ENCODE measurements around the gene C6orf62.
"Not testable (repeated sequence)": the region's sequence is repeated elsewhere in the genome, so short reads cannot be mapped to it uniquely, and the experiment has no call there.

The C6orf62 gene

DNA sequence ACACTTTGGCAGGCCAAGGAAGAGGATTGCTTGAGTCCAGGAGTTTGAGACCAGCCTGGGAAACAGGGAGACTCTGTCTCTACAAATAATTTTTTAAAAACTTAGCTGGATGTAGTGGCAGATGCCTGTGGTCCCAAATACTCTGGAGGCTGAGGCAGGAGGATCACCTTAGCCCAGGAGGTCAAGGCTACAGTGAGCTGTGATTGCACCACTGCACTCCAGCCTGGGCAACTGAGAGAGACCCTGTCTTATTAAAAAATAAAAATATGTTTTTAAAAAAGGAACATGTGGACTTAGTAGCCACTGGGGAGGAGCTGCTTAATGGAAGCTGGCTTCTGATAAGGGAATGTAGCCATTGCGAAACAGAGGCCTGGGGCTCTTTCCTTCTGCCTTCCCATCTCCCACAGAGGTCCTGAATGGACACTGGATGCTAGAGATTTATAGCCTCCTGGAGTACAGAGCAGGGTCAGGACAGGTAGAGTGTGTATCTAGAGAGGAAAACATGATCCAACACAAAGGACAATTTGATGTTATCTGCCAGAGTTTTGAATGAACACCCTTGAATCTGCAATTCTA lies 34.1 kb upstream of the C6orf62 start:
- FAIRE-seq (no peak), DNase-seq (ENCODE audit: insufficient read length, low spot score) (no peak)
- TF ChIP-seq, protein P1, sequence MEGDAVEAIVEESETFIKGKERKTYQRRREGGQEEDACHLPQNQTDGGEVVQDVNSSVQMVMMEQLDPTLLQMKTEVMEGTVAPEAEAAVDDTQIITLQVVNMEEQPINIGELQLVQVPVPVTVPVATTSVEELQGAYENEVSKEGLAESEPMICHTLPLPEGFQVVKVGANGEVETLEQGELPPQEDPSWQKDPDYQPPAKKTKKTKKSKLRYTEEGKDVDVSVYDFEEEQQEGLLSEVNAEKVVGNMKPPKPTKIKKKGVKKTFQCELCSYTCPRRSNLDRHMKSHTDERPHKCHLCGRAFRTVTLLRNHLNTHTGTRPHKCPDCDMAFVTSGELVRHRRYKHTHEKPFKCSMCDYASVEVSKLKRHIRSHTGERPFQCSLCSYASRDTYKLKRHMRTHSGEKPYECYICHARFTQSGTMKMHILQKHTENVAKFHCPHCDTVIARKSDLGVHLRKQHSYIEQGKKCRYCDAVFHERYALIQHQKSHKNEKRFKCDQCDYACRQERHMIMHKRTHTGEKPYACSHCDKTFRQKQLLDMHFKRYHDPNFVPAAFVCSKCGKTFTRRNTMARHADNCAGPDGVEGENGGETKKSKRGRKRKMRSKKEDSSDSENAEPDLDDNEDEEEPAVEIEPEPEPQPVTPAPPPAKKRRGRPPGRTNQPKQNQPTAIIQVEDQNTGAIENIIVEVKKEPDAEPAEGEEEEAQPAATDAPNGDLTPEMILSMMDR (IDR thresholded peaks at IDR 0.05; ENCODE audit: insufficient read depth, missing control alignments) = no peak

DNA sequence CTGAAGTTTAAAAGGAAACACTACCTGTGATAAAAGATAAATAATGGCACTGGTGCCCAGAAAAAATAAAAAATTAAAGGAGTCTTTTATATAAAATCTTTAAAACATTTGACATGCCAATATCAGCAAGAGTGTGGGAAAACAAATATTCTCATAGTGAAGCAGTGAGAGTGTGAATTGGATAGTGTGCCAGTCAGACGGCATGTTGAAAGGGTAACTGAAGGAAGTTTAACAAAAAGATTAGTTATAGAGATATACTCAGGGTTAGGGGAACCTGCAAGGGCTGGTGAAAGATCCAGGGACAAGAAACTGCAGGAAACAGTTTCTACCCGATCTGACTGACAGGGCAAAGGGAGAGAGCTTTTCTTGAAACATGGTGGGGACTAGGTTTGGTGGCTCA lies 33.5 kb upstream of the C6orf62 start:
- DNase-seq (ENCODE audit: insufficient read length, low spot score) (no peak), FAIRE-seq (no peak)
- TF ChIP-seq, protein P1 (IDR thresholded peaks at IDR 0.05; ENCODE audit: insufficient read depth, missing control alignments) = no peak

DNA sequence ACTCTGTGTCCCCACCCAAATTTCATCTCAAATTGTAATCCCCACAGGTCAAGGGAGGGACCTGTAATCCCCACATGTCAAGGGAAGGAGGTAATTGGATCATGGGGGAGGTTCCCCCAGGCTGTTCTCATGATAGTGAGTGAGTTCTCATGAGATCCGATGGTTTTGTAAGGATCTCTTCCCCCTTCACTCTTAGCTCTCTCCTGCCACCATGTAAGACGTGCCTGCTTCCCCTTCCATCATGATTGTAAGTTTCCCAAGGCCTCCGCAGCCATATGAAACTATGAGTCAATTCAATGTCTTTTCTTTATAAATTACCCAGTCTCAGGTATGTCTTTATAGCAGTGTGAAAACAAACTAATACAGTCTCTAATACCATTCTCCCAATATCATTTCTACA lies 31.9 kb upstream of the C6orf62 start:
- DNase-seq (ENCODE audit: insufficient read length, low spot score); FAIRE-seq: not testable (repeated sequence)

DNA sequence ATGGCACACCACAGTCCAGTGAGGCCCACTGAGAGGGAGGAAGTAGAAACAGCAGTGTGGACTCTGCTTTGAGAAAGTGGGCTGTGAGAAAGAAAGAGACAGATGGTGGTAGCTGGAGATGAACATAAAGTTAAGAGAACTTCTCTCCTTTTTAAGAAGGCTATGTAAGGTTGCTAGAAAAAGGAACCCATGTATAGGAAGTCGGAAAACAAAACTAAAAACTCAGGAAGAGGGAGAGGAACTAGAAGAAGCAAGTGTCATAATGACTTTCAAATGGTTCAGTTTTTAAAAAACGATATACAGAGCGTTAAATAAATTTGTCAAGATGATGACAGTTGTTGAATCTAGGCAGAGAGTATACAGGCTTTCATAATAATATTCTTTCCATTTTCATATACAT lies 30.3 kb upstream of the C6orf62 start:
- no peak for FAIRE-seq
- TF ChIP-seq, protein P1 (IDR thresholded peaks at IDR 0.05; ENCODE audit: insufficient read depth, missing control alignments) = no peak
- DNase-seq (ENCODE audit: insufficient read length, low spot score) = no peak

DNA sequence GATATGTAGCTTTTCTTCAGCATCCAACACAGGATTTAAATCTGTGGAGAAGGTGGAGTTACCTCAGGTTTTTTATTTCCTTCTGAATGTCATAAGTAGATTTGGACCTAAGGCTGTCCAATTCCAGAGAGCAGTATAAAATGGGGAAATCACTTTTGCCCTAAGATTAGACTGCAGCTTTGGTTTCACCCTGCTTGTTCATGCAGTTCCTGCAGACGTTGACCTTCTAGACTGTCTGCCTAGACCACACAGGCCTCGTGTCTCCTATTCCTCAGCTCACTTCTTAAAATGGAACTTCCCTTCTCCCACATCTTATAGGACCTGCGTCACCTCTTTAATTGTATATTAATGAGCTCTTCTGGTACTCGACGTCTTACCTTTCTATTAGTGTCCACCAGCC lies 26.0 kb upstream of the C6orf62 start:
- FAIRE-seq (no peak), DNase-seq (ENCODE audit: insufficient read length, low spot score) (no peak)
- TF ChIP-seq, protein P1 (IDR thresholded peaks at IDR 0.05; ENCODE audit: insufficient read depth, missing control alignments) = no peak

DNA sequence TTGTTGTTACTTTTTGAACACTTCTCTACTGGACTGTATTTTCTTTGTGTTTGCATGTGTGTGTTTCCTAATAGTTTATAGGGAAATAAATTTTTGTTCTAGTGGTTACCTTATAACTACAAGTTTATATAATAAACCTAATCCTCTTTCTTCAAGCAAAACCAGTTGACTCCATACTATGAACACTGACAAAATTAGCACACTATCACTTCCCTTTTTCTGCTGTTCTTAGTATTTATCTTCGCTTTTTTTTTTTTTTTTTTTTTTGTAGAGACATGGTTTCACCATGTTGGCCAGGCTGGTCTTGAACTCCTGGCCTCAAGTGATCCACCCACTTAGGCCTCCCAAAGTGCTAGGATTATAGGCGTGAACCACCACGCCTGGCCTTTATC lies 25.0 kb upstream of the C6orf62 start:
- TF ChIP-seq, protein P1 (IDR thresholded peaks at IDR 0.05; ENCODE audit: insufficient read depth, missing control alignments) = no peak
- FAIRE-seq = no peak
- DNase-seq (ENCODE audit: insufficient read length, low spot score) = no peak

DNA sequence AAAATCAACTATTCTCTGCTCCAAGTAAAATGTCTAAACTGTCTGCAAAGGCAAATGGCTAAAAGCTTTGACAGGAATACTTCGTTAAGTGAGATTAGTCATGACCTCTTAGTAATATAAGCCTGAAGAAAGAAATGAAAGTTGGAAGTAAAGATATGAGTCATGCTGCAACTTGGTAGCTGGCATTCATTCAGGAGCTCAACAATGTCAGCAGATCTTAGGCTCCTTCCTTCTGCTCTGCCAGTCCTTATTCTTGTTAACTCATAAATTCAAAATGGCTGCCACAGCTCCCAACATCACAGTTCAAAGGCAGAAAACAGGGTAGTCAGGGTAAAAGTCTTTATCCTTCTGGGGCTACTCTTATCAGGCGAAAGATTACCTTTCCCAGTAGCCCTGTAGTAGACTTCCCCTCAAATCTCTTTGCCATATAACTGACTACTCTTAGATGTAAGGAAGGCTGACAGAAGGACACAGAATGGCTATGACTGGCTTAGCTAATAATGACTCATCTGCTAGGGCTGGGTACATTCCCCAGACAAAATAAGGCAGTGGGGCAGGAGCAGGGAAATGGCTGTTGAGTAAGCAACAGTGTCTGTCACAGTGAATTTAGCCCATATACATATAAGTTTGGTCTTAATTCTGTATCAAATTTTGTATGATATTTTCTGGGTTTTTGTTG lies 24.4 kb upstream of the C6orf62 start:
- no peak for FAIRE-seq
- no peak for DNase-seq (ENCODE audit: insufficient read length, low spot score)
- TF ChIP-seq, protein P1 (IDR thresholded peaks at IDR 0.05; ENCODE audit: insufficient read depth, missing control alignments) = no peak
